Fibroblast of lung (primary cell): ENCODE data around the gene TMEM82. TPM values are rescaled to one million over a fixed set of nuclear protein-coding genes. Genes with fewer than 3 reads are reported as not detected.

Experiments
- DNase-seq, 2 donors: peaks; one replicate each; pipeline versions ENCODE4 v3.0.0 to v3.0.0-alpha.2; 2010; ENCODE audit warnings: low read depth in 2 of 2
- H2AFZ ChIP-seq: 2 replicates; pipeline ENCODE4 v1.5.1; 2012; ENCODE audit warnings: low read length, control low read depth, inconsistent platforms
- H3K27ac ChIP-seq: 2 replicates; pipeline ENCODE4 v1.5.1; 2011; ENCODE audit warnings: low read length, control low read depth; ENCODE audit not compliant: insufficient read depth
- H3K27me3 ChIP-seq: 2 replicates; pipeline ENCODE4 v1.5.1; 2011; ENCODE audit warnings: mild to moderate bottlenecking, low read length; ENCODE audit not compliant: control insufficient read depth, insufficient read depth
- H3K36me3 ChIP-seq: 2 replicates; pipeline ENCODE4 v1.5.1; 2011; ENCODE audit warnings: low read length; ENCODE audit not compliant: control insufficient read depth, insufficient read depth
- H3K4me1 ChIP-seq: 2 replicates; pipeline ENCODE4 v1.5.1; 2011; ENCODE audit warnings: low read length; ENCODE audit not compliant: control insufficient read depth, insufficient read depth; ENCODE audit errors: extremely low read depth
- H3K4me2 ChIP-seq: 2 replicates; pipeline ENCODE4 v1.5.1; 2011; ENCODE audit warnings: low read length, control low read depth; ENCODE audit not compliant: insufficient read depth; ENCODE audit errors: extremely low read depth
- H3K4me3 ChIP-seq, 4 experiments: fragments of 200-600 bp in 1 of 4; sonication (generic) in 1 of 4; replicated peaks in 1 of 4; 2 replicates each; pipeline ENCODE4 v1.5.1; 2011 to 2016; ENCODE audit warnings: low read length in 4 of 4, low read depth in 3 of 4, mild to moderate bottlenecking in 3 of 4, control low read depth in 2 of 4, inconsistent platforms in 1 of 4, mixed read lengths in 1 of 4; ENCODE audit not compliant: insufficient read depth in 1 of 4; ENCODE audit errors: control extremely low read depth in 1 of 4
- H3K79me2 ChIP-seq: 2 replicates; pipeline ENCODE4 v1.5.1; 2012; ENCODE audit warnings: mild to moderate bottlenecking, low read length, inconsistent platforms; ENCODE audit not compliant: control insufficient read depth, insufficient read depth
- H3K9ac ChIP-seq: 2 replicates; pipeline ENCODE4 v1.5.1; 2011; ENCODE audit warnings: mild to moderate bottlenecking, low read length, control low read depth; ENCODE audit not compliant: insufficient read depth
- H3K9me3 ChIP-seq: 2 replicates; pipeline ENCODE4 v1.5.1; 2012; ENCODE audit warnings: low read depth, low read length; ENCODE audit not compliant: control insufficient read depth, insufficient read depth
- H4K20me1 ChIP-seq: 2 replicates; pipeline ENCODE4 v1.5.1; 2011; ENCODE audit warnings: low read length; ENCODE audit not compliant: control insufficient read depth, insufficient read depth; ENCODE audit errors: extremely low read depth
- CTCF ChIP-seq, 2 donors: IDR thresholded peaks in 1 of 2; conservative IDR thresholded peaks in 1 of 2; 1 replicate in 1 of 2; 2 replicates in 1 of 2; pipeline ENCODE4 v1.5.1; 2011 to 2012; ENCODE audit warnings: low read length in 2 of 2, control low read depth in 1 of 2, inconsistent platforms in 1 of 2, low read depth in 1 of 2, mild to moderate bottlenecking in 1 of 2
- EZH2 ChIP-seq: IDR thresholded peaks from 2 replicates; pipeline ENCODE4 v1.5.1; 2012; ENCODE audit warnings: low read length, control low read depth, mild to moderate bottlenecking; ENCODE audit errors: missing control alignments
- polyA plus RNA-seq, 2 donors: library from polyadenylated mRNA; depleted of rRNA in 1 of 2; stranded (reverse) in 1 of 2; unstranded in 1 of 2; fragments of >200 nt; gene quantifications; 2 replicates each; pipeline ENCODE4 v1.2.1, GENCODE V29; 2011 to 2012; ENCODE audit warnings: missing spikeins in 1 of 2
- total RNA-seq: library from RNA; depleted of rRNA; stranded (reverse); fragments of >200 nt; gene quantifications from 2 replicates; pipeline ENCODE4 v1.2.1, GENCODE V29; 2014

TMEM82 gene
- total and polyA plus RNA-seq, 2 donors (not counting 1 experiment from before 2014, with no cell fraction given) = not detected

DNA sequence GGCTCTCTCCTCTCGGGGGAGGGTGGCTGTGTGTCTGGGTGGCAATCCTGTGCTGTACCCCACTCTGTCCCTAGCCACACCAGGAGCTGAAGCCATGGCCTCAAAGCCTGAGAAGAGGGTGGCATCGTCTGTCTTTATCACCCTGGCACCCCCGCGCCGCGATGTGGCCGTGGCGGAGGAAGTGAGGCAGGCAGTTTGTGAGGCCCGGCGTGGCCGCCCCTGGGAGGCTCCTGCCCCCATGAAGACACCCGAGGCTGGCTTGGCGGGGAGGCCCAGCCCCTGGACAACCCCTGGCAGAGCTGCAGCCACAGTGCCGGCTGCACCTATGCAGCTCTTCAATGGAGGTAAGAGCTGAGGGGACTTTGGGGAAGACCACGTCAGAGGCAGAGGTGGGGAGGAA lies 22.6 kb downstream of the TMEM82 start:
- no peak overlapping the region for H3K4me2 ChIP-seq
- H4K20me1 ChIP-seq = no peaks in the 10 kb centered on the region
- peaks cover 4% of the 10 kb centered on the region for H3K79me2 ChIP-seq
- TF ChIP-seq CTCF (conservative IDR thresholded peaks at IDR 0.05 in 1 of 2, IDR thresholded peaks at IDR 0.05 in 1 of 2; ENCODE audit: low read depth in 1 of 2, low read length in 2 of 2) (no peak), EZH2 (no peak)
- no peak for DNase-seq
- no peaks in the 10 kb centered on the region for H3K9me3 ChIP-seq
- H3K27me3 ChIP-seq = no peaks in the 10 kb centered on the region
- peaks cover 8% of the 10 kb centered on the region for H3K4me1 ChIP-seq
- peaks cover 5% of the 10 kb centered on the region for H3K36me3 ChIP-seq
- H3K4me3 ChIP-seq = no peak overlapping the region
- H2AFZ ChIP-seq = no peak overlapping the region
- no peak overlapping the region for H3K9ac ChIP-seq
- H3K27ac ChIP-seq = no peak overlapping the region

- H3K27me3 ChIP-seq = no peaks in the 10 kb centered on the region
- H3K36me3 ChIP-seq = peaks cover 8% of the 10 kb centered on the region
- H2AFZ ChIP-seq = no peak overlapping the region
- no peak overlapping the region for H3K27ac ChIP-seq
- DNase-seq = peak; percentile 77 to 97
- peaks cover 4% of the 10 kb centered on the region for H3K79me2 ChIP-seq
- H3K9me3 ChIP-seq = no peaks in the 10 kb centered on the region
- no peak for TF ChIP-seq CTCF (conservative IDR thresholded peaks at IDR 0.05 in 1 of 2, IDR thresholded peaks at IDR 0.05 in 1 of 2; ENCODE audit: low read depth in 1 of 2, low read length in 2 of 2)
- TF ChIP-seq EZH2 = no peak
- H4K20me1 ChIP-seq = no peaks in the 10 kb centered on the region
- H3K4me2 ChIP-seq = no peak overlapping the region
- no peak overlapping the region for H3K4me3 ChIP-seq
- no peak overlapping the region for H3K9ac ChIP-seq
- peaks cover 8% of the 10 kb centered on the region for H3K4me1 ChIP-seq
These were observed 23.3 kb downstream of the TMEM82 start for GRCh38 chr1:15765495-15766194.

DNA sequence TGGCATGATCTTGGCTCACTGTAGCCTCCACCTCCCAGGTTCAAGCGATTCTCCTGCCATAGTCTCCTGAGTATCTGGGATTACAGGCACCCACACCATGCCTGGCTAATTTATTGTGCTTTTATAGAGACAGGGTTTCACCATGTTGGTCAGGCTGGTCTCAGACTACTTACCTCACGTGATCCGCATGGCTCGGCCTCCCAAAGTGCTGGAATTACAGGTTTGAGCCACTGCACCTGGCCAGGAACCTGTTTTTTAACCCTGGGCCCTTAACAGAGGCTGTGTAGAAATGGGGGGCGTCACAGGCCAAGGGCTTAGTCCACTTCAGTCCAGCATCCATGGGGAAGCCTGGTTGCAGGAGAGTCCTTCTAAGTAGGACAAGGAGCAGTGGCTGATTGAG lies 25.6 kb downstream of the TMEM82 start:
- Histone ChIP-seq H2AFZ (no peak overlapping the region), H3K9me3 (no peaks in the 10 kb centered on the region), H3K4me2 (no peak overlapping the region), H3K79me2 (peaks cover 2% of the 10 kb centered on the region), H3K9ac (no peak overlapping the region), H3K27ac (no peak overlapping the region), H3K4me3 (no peak overlapping the region), H4K20me1 (no peaks in the 10 kb centered on the region), H3K36me3 (peaks cover 11% of the 10 kb centered on the region), H3K4me1 (no peaks in the 10 kb centered on the region), H3K27me3 (no peaks in the 10 kb centered on the region)
- TF ChIP-seq CTCF (conservative IDR thresholded peaks at IDR 0.05 in 1 of 2, IDR thresholded peaks at IDR 0.05 in 1 of 2; ENCODE audit: low read depth in 1 of 2, low read length in 2 of 2) (no peak), EZH2 (no peak)
- no peak for DNase-seq
